HUDEP-2 (cell line): ENCODE results near the gene GALNT8.
"Not testable (repeated sequence)": the region's sequence is repeated elsewhere in the genome, so short reads cannot be mapped to it uniquely, and the experiment has no call there.

Source experiments
- DNase-seq, 76 experiments: peaks; one replicate each; lab custom pipeline; 2025; ENCODE audit not compliant: unreplicated experiment in 76 of 76; lab: John Stamatoyannopoulos, UW

Gene GALNT8

GRCh38 chr12:4743046-4743445 lies 22.8 kb downstream of the GALNT8 start:
- peak in 1 of 76 experiments; percentile 4 for DNase-seq

- DNase-seq, result no peak
Measured at GRCh38 chr12:4744709-4745108, 24.5 kb downstream of the GALNT8 start.

- DNase-seq, result no peak
Measured at GRCh38 chr12:4745249-4745648, 25.0 kb downstream of the GALNT8 start.

GRCh38 chr12:4751654-4752053 lies 31.5 kb downstream of the GALNT8 start:
- not testable (repeated sequence) for DNase-seq

GRCh38 chr12:4762773-4763172 lies 42.6 kb downstream of the GALNT8 start:
- DNase-seq, result no peak

- no peak for DNase-seq
Measured at GRCh38 chr12:4763549-4763948, 43.3 kb downstream of the GALNT8 start.

- no peak for DNase-seq
Measured at GRCh38 chr12:4766445-4766844, 46.2 kb downstream of the GALNT8 start.

- no peak for DNase-seq
Measured at GRCh38 chr12:4767186-4767585, 47.0 kb downstream of the GALNT8 start.

- no peak for DNase-seq
Measured at GRCh38 chr12:4768341-4768740, 48.1 kb downstream of the GALNT8 start.

- no peak for DNase-seq
Measured at GRCh38 chr12:4769073-4769472, 48.9 kb downstream of the GALNT8 start.

GRCh38 chr12:4771172-4771959 lies 51.2 kb downstream of the GALNT8 start:
- no peak for DNase-seq

GRCh38 chr12:4771960-4772566 lies 51.9 kb downstream of the GALNT8 start:
- no peak for DNase-seq

- no peak for DNase-seq
Measured at GRCh38 chr12:4775936-4776335, 55.7 kb downstream of the GALNT8 start.

GRCh38 chr12:4779749-4780148 lies 59.5 kb downstream of the GALNT8 start:
- no peak for DNase-seq

- DNase-seq, result no peak
Measured at GRCh38 chr12:4780641-4781611, 60.7 kb downstream of the GALNT8 start.

- no peak for DNase-seq
Measured at GRCh38 chr12:4784404-4785054, 64.3 kb downstream of the GALNT8 start.

- DNase-seq, result no peak
Measured at GRCh38 chr12:4786795-4787194, 66.6 kb downstream of the GALNT8 start.

- no peak for DNase-seq
Measured at GRCh38 chr12:4787965-4788364, 67.8 kb downstream of the GALNT8 start.

- no peak for DNase-seq
Measured at GRCh38 chr12:4789776-4790175, 69.6 kb downstream of the GALNT8 start.

- DNase-seq, result no peak
Measured at GRCh38 chr12:4791497-4791896, 71.3 kb downstream of the GALNT8 start.

GRCh38 chr12:4794491-4794890 lies 74.3 kb downstream of the GALNT8 start:
- no peak for DNase-seq
